ENCODE measurements around the gene CD47. TPM values are rescaled to one million over a fixed set of nuclear protein-coding genes. Genes with fewer than 3 reads are reported as not detected.

CD47 gene
- total RNA-seq, 1 experiment from 2014 or later: 89.7 TPM

GRCh38 chr3:108085810-108086350, 5.0 kb downstream of the CD47 start:
- ATAC-seq (no peak), DNase-seq (ENCODE audit: low read depth, low spot score) (no peak)
- H3K27me3 ChIP-seq (ENCODE audit: control insufficient read depth, insufficient read depth, low read length): no peaks in the 10 kb centered on the region
- H3K9me3 ChIP-seq (ENCODE audit: control insufficient read depth, insufficient read depth, low read depth, low read length): no peaks in the 10 kb centered on the region
- no peaks in the 10 kb centered on the region for H3K36me3 ChIP-seq (ENCODE audit: control insufficient read depth, insufficient read depth, low read length)
- ChIA-PET CTCF (interaction anchor here (0.7 kb wide), 1 partner anchor 158 kb away, joined by 9 read pairs; no protein-coding TSS in a partner anchor), POLR2A (no interaction called here)
- intact Hi-C loops (cut with micrococcal nuclease; ENCODE audit: unreplicated experiment) (loop anchor here (5.0 to 10.0 kb wide), 2 partner anchors 136 to 161 kb away; partner anchors contain the start of gene IFT57), in situ Hi-C loops (cut with HindIII; ENCODE audit: low pct_unique_long_range_greater_than_20kb, low sequenced_read_pairs) (no loop called here)
- TF ChIP-seq, protein P1, sequence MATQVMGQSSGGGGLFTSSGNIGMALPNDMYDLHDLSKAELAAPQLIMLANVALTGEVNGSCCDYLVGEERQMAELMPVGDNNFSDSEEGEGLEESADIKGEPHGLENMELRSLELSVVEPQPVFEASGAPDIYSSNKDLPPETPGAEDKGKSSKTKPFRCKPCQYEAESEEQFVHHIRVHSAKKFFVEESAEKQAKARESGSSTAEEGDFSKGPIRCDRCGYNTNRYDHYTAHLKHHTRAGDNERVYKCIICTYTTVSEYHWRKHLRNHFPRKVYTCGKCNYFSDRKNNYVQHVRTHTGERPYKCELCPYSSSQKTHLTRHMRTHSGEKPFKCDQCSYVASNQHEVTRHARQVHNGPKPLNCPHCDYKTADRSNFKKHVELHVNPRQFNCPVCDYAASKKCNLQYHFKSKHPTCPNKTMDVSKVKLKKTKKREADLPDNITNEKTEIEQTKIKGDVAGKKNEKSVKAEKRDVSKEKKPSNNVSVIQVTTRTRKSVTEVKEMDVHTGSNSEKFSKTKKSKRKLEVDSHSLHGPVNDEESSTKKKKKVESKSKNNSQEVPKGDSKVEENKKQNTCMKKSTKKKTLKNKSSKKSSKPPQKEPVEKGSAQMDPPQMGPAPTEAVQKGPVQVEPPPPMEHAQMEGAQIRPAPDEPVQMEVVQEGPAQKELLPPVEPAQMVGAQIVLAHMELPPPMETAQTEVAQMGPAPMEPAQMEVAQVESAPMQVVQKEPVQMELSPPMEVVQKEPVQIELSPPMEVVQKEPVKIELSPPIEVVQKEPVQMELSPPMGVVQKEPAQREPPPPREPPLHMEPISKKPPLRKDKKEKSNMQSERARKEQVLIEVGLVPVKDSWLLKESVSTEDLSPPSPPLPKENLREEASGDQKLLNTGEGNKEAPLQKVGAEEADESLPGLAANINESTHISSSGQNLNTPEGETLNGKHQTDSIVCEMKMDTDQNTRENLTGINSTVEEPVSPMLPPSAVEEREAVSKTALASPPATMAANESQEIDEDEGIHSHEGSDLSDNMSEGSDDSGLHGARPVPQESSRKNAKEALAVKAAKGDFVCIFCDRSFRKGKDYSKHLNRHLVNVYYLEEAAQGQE (IDR thresholded peaks at IDR 0.05; ENCODE audit: insufficient read depth in 1 of 2, low read depth in 2 of 2, low read length in 1 of 2): no peak
- TF ChIP-seq, protein P2, sequence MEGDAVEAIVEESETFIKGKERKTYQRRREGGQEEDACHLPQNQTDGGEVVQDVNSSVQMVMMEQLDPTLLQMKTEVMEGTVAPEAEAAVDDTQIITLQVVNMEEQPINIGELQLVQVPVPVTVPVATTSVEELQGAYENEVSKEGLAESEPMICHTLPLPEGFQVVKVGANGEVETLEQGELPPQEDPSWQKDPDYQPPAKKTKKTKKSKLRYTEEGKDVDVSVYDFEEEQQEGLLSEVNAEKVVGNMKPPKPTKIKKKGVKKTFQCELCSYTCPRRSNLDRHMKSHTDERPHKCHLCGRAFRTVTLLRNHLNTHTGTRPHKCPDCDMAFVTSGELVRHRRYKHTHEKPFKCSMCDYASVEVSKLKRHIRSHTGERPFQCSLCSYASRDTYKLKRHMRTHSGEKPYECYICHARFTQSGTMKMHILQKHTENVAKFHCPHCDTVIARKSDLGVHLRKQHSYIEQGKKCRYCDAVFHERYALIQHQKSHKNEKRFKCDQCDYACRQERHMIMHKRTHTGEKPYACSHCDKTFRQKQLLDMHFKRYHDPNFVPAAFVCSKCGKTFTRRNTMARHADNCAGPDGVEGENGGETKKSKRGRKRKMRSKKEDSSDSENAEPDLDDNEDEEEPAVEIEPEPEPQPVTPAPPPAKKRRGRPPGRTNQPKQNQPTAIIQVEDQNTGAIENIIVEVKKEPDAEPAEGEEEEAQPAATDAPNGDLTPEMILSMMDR (IDR thresholded peaks at IDR 0.05): no peak
- TF ChIP-seq SIN3A (IDR thresholded peaks at IDR 0.05; ENCODE audit: borderline replicate concordance, insufficient read depth, low read depth, low read length) (no peak), TCF7L2 (IDR thresholded peaks at IDR 0.05; ENCODE audit: low read depth, low read length) (no peak), POLR2AphosphoS5 (IDR thresholded peaks at IDR 0.05; ENCODE audit: low read depth, low read length) (no peak)
- peaks cover 17% of the 10 kb centered on the region; the same call in 1 of the 2 replicates for H3K4me1 ChIP-seq (ENCODE audit: control insufficient read depth, insufficient read depth, low read length)
- no peak overlapping the region for H3K4me3 ChIP-seq (ENCODE audit: low read depth in 2 of 2, low read length in 2 of 2)
- BruUV-seq (replicated peaks): no TSS peak
- H3K27ac ChIP-seq (ENCODE audit: low read length): no peak overlapping the region

DNA sequence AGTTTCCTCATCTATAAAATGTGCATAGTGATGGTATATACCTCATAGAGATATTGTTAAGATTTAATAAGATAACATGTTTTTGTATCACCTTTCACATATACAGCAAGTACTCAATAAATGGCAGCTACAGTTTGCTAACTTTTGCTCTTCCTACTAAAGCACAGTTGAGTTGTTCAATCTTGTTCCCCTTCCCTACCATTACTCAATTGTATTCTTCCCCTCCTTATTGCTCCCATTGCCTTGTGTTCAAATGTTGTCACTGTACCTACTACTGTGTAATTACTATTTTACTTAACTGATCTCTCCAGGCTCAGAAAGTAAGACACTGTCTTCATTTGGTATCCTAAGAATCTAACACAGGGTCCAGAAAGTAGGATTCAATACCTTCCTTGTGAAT, 5.5 kb downstream of the CD47 start:
- Histone ChIP-seq H3K27ac (ENCODE audit: low read length) (no peak overlapping the region), H3K36me3 (ENCODE audit: control insufficient read depth, insufficient read depth, low read length) (no peaks in the 10 kb centered on the region), H3K4me1 (ENCODE audit: control insufficient read depth, insufficient read depth, low read length) (peaks cover 17% of the 10 kb centered on the region; the same call in 1 of the 2 replicates), H3K27me3 (ENCODE audit: control insufficient read depth, insufficient read depth, low read length) (no peaks in the 10 kb centered on the region), H3K4me3 (ENCODE audit: low read depth in 2 of 2, low read length in 2 of 2) (no peak overlapping the region), H3K9me3 (ENCODE audit: control insufficient read depth, insufficient read depth, low read depth, low read length) (no peaks in the 10 kb centered on the region)
- in situ Hi-C loops (cut with HindIII; ENCODE audit: low pct_unique_long_range_greater_than_20kb, low sequenced_read_pairs) (no loop called here), intact Hi-C loops (cut with micrococcal nuclease; ENCODE audit: unreplicated experiment) (loop anchor here (5.0 to 10.0 kb wide), 2 partner anchors 137 to 161 kb away; partner anchors contain the start of gene IFT57)
- ATAC-seq: no peak
- DNase-seq (ENCODE audit: low read depth, low spot score): no peak
- TF ChIP-seq TCF7L2 (IDR thresholded peaks at IDR 0.05; ENCODE audit: low read depth, low read length): no peak
- TF ChIP-seq, protein P2 (IDR thresholded peaks at IDR 0.05): no peak
- no peak for TF ChIP-seq SIN3A (IDR thresholded peaks at IDR 0.05; ENCODE audit: borderline replicate concordance, insufficient read depth, low read depth, low read length)
- TF ChIP-seq, protein P1 (IDR thresholded peaks at IDR 0.05; ENCODE audit: insufficient read depth in 1 of 2, low read depth in 2 of 2, low read length in 1 of 2): no peak
- TF ChIP-seq POLR2AphosphoS5 (IDR thresholded peaks at IDR 0.05; ENCODE audit: low read depth, low read length): no peak
- BruUV-seq (replicated peaks): no TSS peak
- ChIA-PET CTCF (interaction anchor here (0.7 kb wide), 1 partner anchor 157 kb away, joined by 9 read pairs; no protein-coding TSS in a partner anchor), POLR2A (no interaction called here)

All from Panc1 (cell line).